Astrocyte (in vitro differentiated cells and primary cell): ENCODE results near the gene CHST11. TPM values are rescaled to one million over a fixed set of nuclear protein-coding genes. Genes with fewer than 3 reads are reported as not detected.
A peak's percentile ranks its signal among the peaks of the same experiment; 100 is the strongest.

Experiments used
- DNase-seq: peaks from one replicate; pipeline ENCODE4 v3.0.0-alpha.2; 2010; ENCODE audit warnings: low read depth
- FAIRE-seq: peaks from 2 replicates; lab custom pipeline; 2011; peaks lifted over from hg19 to GRCh38; lab: Jason Lieb, UNC
- H2AFZ ChIP-seq: 2 replicates; pipeline ENCODE4 v1.6.0; 2012; ENCODE audit warnings: low read depth, low read length, inconsistent platforms
- H3K27ac ChIP-seq: 2 replicates; pipeline ENCODE4 v1.5.1; 2011; ENCODE audit warnings: low read depth, low read length, inconsistent platforms
- H3K27me3 ChIP-seq: 2 replicates; pipeline ENCODE4 v1.6.0; 2011; ENCODE audit warnings: low read length, inconsistent platforms; ENCODE audit not compliant: insufficient read depth
- H3K36me3 ChIP-seq: 2 replicates; pipeline ENCODE4 v1.5.1; 2011; ENCODE audit warnings: low read length, inconsistent platforms; ENCODE audit not compliant: insufficient read depth
- H3K4me1 ChIP-seq: 2 replicates; pipeline ENCODE4 v1.5.1; 2011; ENCODE audit warnings: low read length, inconsistent platforms; ENCODE audit not compliant: insufficient read depth
- H3K4me2 ChIP-seq: 2 replicates; pipeline ENCODE4 v1.6.0; 2012; ENCODE audit warnings: low read length, inconsistent platforms
- H3K4me3 ChIP-seq: 2 replicates; pipeline ENCODE4 v1.5.1; 2011; ENCODE audit warnings: low read depth, mild to moderate bottlenecking, low read length, inconsistent platforms; ENCODE audit not compliant: insufficient read depth
- H3K79me2 ChIP-seq: 2 replicates; pipeline ENCODE4 v1.6.0; 2012; ENCODE audit warnings: mild to moderate bottlenecking, low read length, inconsistent platforms; ENCODE audit not compliant: insufficient read depth
- H3K9ac ChIP-seq: 2 replicates; pipeline ENCODE4 v1.6.0; 2012; ENCODE audit warnings: mild to moderate bottlenecking, low read length, inconsistent platforms
- H3K9me3 ChIP-seq: 2 replicates; pipeline ENCODE4 v1.5.1; 2012; ENCODE audit warnings: low read depth, mild to moderate bottlenecking, low read length, inconsistent platforms; ENCODE audit not compliant: insufficient read depth
- H4K20me1 ChIP-seq: 2 replicates; pipeline ENCODE4 v1.6.0; 2012; ENCODE audit warnings: low read length, inconsistent platforms; ENCODE audit not compliant: insufficient read depth
- H3K27ac Mint-ChIP-seq: one replicate; pipeline ENCODE4 v1.8.0; 2021; ENCODE audit warnings: mild to moderate bottlenecking, mixed read lengths; ENCODE audit not compliant: unreplicated experiment
- H3K27me3 Mint-ChIP-seq: one replicate; pipeline ENCODE4 v1.8.0; 2021; ENCODE audit warnings: low read depth, mixed read lengths; ENCODE audit not compliant: unreplicated experiment
- H3K36me3 Mint-ChIP-seq: one replicate; pipeline ENCODE4 v1.8.0; 2021; ENCODE audit warnings: low read depth, mixed read lengths; ENCODE audit not compliant: unreplicated experiment
- H3K4me1 Mint-ChIP-seq: one replicate; pipeline ENCODE4 v1.8.0; 2021; ENCODE audit warnings: low read depth, mixed read lengths; ENCODE audit not compliant: unreplicated experiment
- H3K4me3 Mint-ChIP-seq: one replicate; pipeline ENCODE4 v1.8.0; 2021; ENCODE audit warnings: mild to moderate bottlenecking, moderate library complexity, mixed read lengths; ENCODE audit not compliant: unreplicated experiment
- H3K9me3 Mint-ChIP-seq: one replicate; pipeline ENCODE4 v1.8.0; 2021; ENCODE audit warnings: mild to moderate bottlenecking, mixed read lengths; ENCODE audit not compliant: unreplicated experiment
- CTCF ChIP-seq: IDR thresholded peaks from 2 replicates; pipeline ENCODE4 v1.5.1; 2011; ENCODE audit warnings: low read depth, mild to moderate bottlenecking, inconsistent platforms, low read length, moderate library complexity; ENCODE audit not compliant: insufficient read depth
- EZH2 ChIP-seq: IDR thresholded peaks from 2 replicates; pipeline ENCODE4 v1.6.1; 2012; ENCODE audit warnings: mild to moderate bottlenecking, low read length, inconsistent platforms; ENCODE audit not compliant: insufficient read depth
- total RNA-seq: library from RNA; stranded (reverse); gene quantifications from 2 replicates; pipeline ENCODE4 v1.2.1, GENCODE V29; 2021

The CHST11 gene
- total RNA-seq, 1 donor from 2014 or later, result 30.2 TPM

- no peaks in the 10 kb centered on the region for H3K36me3 ChIP-seq
- Mint-ChIP-seq H3K4me3 (no peak overlapping the region), H3K9me3 (no peaks in the 10 kb centered on the region), H3K27me3 (no peaks in the 10 kb centered on the region), H3K4me1 (peaks cover 35% of the 10 kb centered on the region), H3K36me3 (no peaks in the 10 kb centered on the region), H3K27ac (no peak overlapping the region)
- no peak overlapping the region for H3K4me2 ChIP-seq
- no peaks in the 10 kb centered on the region for H3K27me3 ChIP-seq
- peaks cover 70% of the 10 kb centered on the region for H4K20me1 ChIP-seq
- no peak for FAIRE-seq
- no peak for DNase-seq
- H3K9me3 ChIP-seq, result no peaks in the 10 kb centered on the region
- H2AFZ ChIP-seq, result no peak overlapping the region
- TF ChIP-seq EZH2, result no peak
- no peak for TF ChIP-seq CTCF
- H3K4me3 ChIP-seq, result no peak overlapping the region
- H3K9ac ChIP-seq, result no peak overlapping the region
- no peak overlapping the region for H3K27ac ChIP-seq
- H3K79me2 ChIP-seq, result peaks cover 76% of the 10 kb centered on the region
- H3K4me1 ChIP-seq, result peaks cover 4% of the 10 kb centered on the region
These were observed 63.6 kb downstream of the CHST11 start for GRCh38 chr12:104520242-104520900.

GRCh38 chr12:104521731-104522130 is 65.0 kb downstream of the CHST11 start:
- Histone ChIP-seq H3K4me1 (peaks cover 4% of the 10 kb centered on the region), H3K27me3 (no peaks in the 10 kb centered on the region), H3K9ac (no peak overlapping the region), H3K4me2 (no peak overlapping the region), H3K36me3 (no peaks in the 10 kb centered on the region), H3K4me3 (no peak overlapping the region), H3K79me2 (peaks cover 74% of the 10 kb centered on the region), H2AFZ (no peak overlapping the region), H3K9me3 (no peaks in the 10 kb centered on the region), H3K27ac (no peak overlapping the region), H4K20me1 (peaks cover 61% of the 10 kb centered on the region)
- Mint-ChIP-seq H3K36me3 (peaks cover 1% of the 10 kb centered on the region), H3K4me3 (peak overlapping the region; percentile 29), H3K9me3 (no peaks in the 10 kb centered on the region), H3K4me1 (peaks cover 34% of the 10 kb centered on the region), H3K27ac (peak overlapping the region; percentile 30), H3K27me3 (no peaks in the 10 kb centered on the region)
- no peak for TF ChIP-seq CTCF
- no peak for TF ChIP-seq EZH2
- DNase-seq (no peak), FAIRE-seq (no peak)

- Histone ChIP-seq H3K27me3 (no peaks in the 10 kb centered on the region), H3K9ac (no peak overlapping the region), H2AFZ (no peak overlapping the region), H3K27ac (no peak overlapping the region), H3K4me1 (peaks cover 4% of the 10 kb centered on the region), H3K36me3 (no peaks in the 10 kb centered on the region), H3K4me3 (no peak overlapping the region), H3K79me2 (peaks cover 76% of the 10 kb centered on the region), H3K9me3 (no peaks in the 10 kb centered on the region), H3K4me2 (no peak overlapping the region), H4K20me1 (peaks cover 60% of the 10 kb centered on the region)
- H3K27ac Mint-ChIP-seq, result no peak overlapping the region
- no peak overlapping the region for H3K4me3 Mint-ChIP-seq
- no peaks in the 10 kb centered on the region for H3K27me3 Mint-ChIP-seq
- peaks cover 29% of the 10 kb centered on the region for H3K4me1 Mint-ChIP-seq
- TF ChIP-seq CTCF (no peak), EZH2 (no peak)
- H3K9me3 Mint-ChIP-seq, result no peaks in the 10 kb centered on the region
- DNase-seq (no peak), FAIRE-seq (peak; percentile 20)
- peaks cover 1% of the 10 kb centered on the region for H3K36me3 Mint-ChIP-seq
These were observed 66.4 kb downstream of the CHST11 start for GRCh38 chr12:104522985-104523722.
